HepG2 (cell line): ENCODE measurements around the gene TF. TPM values are rescaled to one million over a fixed set of nuclear protein-coding genes. Genes with fewer than 3 reads are reported as not detected.
A peak's percentile ranks its signal among the peaks of the same experiment; 100 is the strongest.

Source experiments
- ATAC-seq: fragments of 200-7000 bp; cut with Tn5 transposase; 3 replicates; pipeline ENCODE4 v1.9.1; 2020; ENCODE audit warnings: mild to moderate bottlenecking, moderate library complexity
- BruUV-seq: library from RNA; stranded (reverse); fragments of 400-500 nt; replicated peaks from 2 replicates; lab custom pipeline; 2021; lab: Mats Ljungman, UMichigan
- CTCF ChIA-PET: fragments of 300-600 bp; formaldehyde crosslinking; extraction: SDS; loops from one replicate; lab custom pipeline; 2021; ENCODE audit warnings: low total read pairs, inconsistent platforms, low intra/inter-chr PET ratio; lab: Yijun Ruan, JAX
- POLR2A ChIA-PET: fragments of 350-600 bp; sonication (Branson Sonifier 250); formaldehyde crosslinking; loops from one replicate; lab custom pipeline; 2020; ENCODE audit warnings: antibody characterized with exemption, inconsistent platforms; lab: Yijun Ruan, JAX
- DNase-seq: peaks from one replicate; pipeline ENCODE4 v3.0.0-alpha.2; 2015; ENCODE audit warnings: low spot score
- FAIRE-seq: peaks from 3 replicates; lab custom pipeline; 2011; peaks lifted over from hg19 to GRCh38; lab: Jason Lieb, UNC
- H2AFZ ChIP-seq: one replicate; pipeline ENCODE4 v1.6.1; 2011; ENCODE audit warnings: low read length, inconsistent platforms
- H3K27ac ChIP-seq: fragments of 300-600 bp; 3 replicates; pipeline ENCODE4 v1.8.0; 2011; ENCODE audit warnings: mixed run types, mild to moderate bottlenecking, mixed read lengths, low read length, inconsistent platforms; ENCODE audit not compliant: insufficient read depth; ENCODE audit errors: extremely low read length
- H3K27me3 ChIP-seq, 2 experiments: fragments of 200-600 bp in 1 of 2; 2 replicates in 1 of 2; 3 replicates in 1 of 2; pipeline versions ENCODE4 v1.6.0 to v1.8.0; 2011; ENCODE audit warnings: low read length in 2 of 2, mild to moderate bottlenecking in 2 of 2, moderate library complexity in 2 of 2, inconsistent platforms in 1 of 2; ENCODE audit not compliant: insufficient read depth in 2 of 2, control insufficient read depth in 1 of 2
- H3K36me3 ChIP-seq, 2 experiments: fragments of 200-600 bp in 1 of 2; replicated peaks in 1 of 2; 2 replicates in 1 of 2; 3 replicates in 1 of 2; pipeline versions ENCODE4 v1.5.1 to v1.8.0; 2011; ENCODE audit warnings: low read length in 2 of 2, inconsistent platforms in 1 of 2; ENCODE audit not compliant: insufficient read depth in 2 of 2, control insufficient read depth in 1 of 2
- H3K4me1 ChIP-seq: 2 replicates; pipeline ENCODE4 v1.5.1; 2012; ENCODE audit warnings: low read length, inconsistent platforms; ENCODE audit not compliant: insufficient read depth
- H3K4me2 ChIP-seq: 2 replicates; pipeline ENCODE4 v1.6.0; 2011; ENCODE audit warnings: low read depth, low read length, inconsistent platforms
- H3K4me3 ChIP-seq, 3 experiments: fragments of 200-600 bp in 1 of 3; sonication (generic), shearing (Covaris generic) in 1 of 3; replicated peaks in 1 of 3; 2 replicates each; pipeline ENCODE4 v1.5.1; 2011 to 2016; ENCODE audit warnings: low read length in 3 of 3, inconsistent platforms in 2 of 3, low read depth in 2 of 3, mild to moderate bottlenecking in 2 of 3, control low read depth in 1 of 3, mixed read lengths in 1 of 3; ENCODE audit not compliant: insufficient read depth in 1 of 3
- H3K79me2 ChIP-seq: one replicate; pipeline ENCODE4 v1.6.1; 2011; ENCODE audit warnings: low read length, inconsistent platforms; ENCODE audit not compliant: insufficient read depth
- H3K9ac ChIP-seq: 2 replicates; pipeline ENCODE4 v1.6.0; 2011; ENCODE audit warnings: mild to moderate bottlenecking, low read depth, low read length, inconsistent platforms; ENCODE audit not compliant: insufficient read depth
- H3K9me3 ChIP-seq: 2 replicates; pipeline ENCODE4 v1.5.1; 2012; ENCODE audit warnings: mild to moderate bottlenecking, low read length
- H4K20me1 ChIP-seq: 2 replicates; pipeline ENCODE4 v1.6.0; 2011; ENCODE audit warnings: inconsistent platforms, mild to moderate bottlenecking, low read length, moderate library complexity; ENCODE audit not compliant: insufficient read depth
- ATF7 ChIP-seq, 2 experiments: fragments of 450-650 bp in 1 of 2; sonication (generic) in 1 of 2; formaldehyde crosslinking in 1 of 2; IDR thresholded peaks; 2 replicates each; pipeline versions ENCODE4 v1.4.0 to v1.6.1; 2016 to 2020; ENCODE audit warnings: antibody characterized with exemption in 1 of 2, mild to moderate bottlenecking in 1 of 2, missing genetic modification reagents in 1 of 2
- ATF7-NPFF ChIP-seq: sonication (generic); formaldehyde crosslinking; IDR thresholded peaks from 2 replicates; pipeline ENCODE4 v1.8.1; 2023; ENCODE audit warnings: mild to moderate bottlenecking, low read depth, missing genetic modification reagents, moderate library complexity
- ELF1 ChIP-seq: sonication (generic); formaldehyde crosslinking; IDR thresholded peaks from 2 replicates; pipeline ENCODE4 v1.4.0; 2020; ENCODE audit warnings: missing genetic modification reagents
- IKZF4 ChIP-seq: sonication (generic); formaldehyde crosslinking; IDR thresholded peaks from 2 replicates; pipeline ENCODE4 v1.5.1; 2020; ENCODE audit warnings: borderline replicate concordance, mild to moderate bottlenecking, low read depth, missing genetic modification reagents; ENCODE audit errors: not compliant biosample characterization
- KAT8 ChIP-seq: IDR thresholded peaks from 2 replicates; pipeline ENCODE4 v1.6.1; 2016; ENCODE audit warnings: missing genetic modification reagents, missing compliant biosample characterization
- KLF9 ChIP-seq: IDR thresholded peaks from 2 replicates; pipeline ENCODE4 v1.6.1; 2016; ENCODE audit warnings: low read depth
- MAX ChIP-seq: IDR thresholded peaks from 2 replicates; pipeline ENCODE4 v1.6.1; 2012; ENCODE audit warnings: inconsistent platforms
- MYNN ChIP-seq: sonication (generic); formaldehyde crosslinking; IDR thresholded peaks from 2 replicates; pipeline ENCODE4 v1.4.0; 2020; ENCODE audit warnings: mild to moderate bottlenecking, low read depth, missing genetic modification reagents
- RNF2 ChIP-seq: fragments of 450-650 bp; conservative IDR thresholded peaks from 2 replicates; pipeline ENCODE4 v1.6.1; 2016; ENCODE audit warnings: low read depth
- SNAPC2 ChIP-seq: sonication (generic); formaldehyde crosslinking; IDR thresholded peaks from 2 replicates; pipeline ENCODE4 v1.8.1; 2022; ENCODE audit warnings: mild to moderate bottlenecking, missing genetic modification reagents
- SP140L ChIP-seq: sonication (generic); formaldehyde crosslinking; IDR thresholded peaks from 2 replicates; pipeline ENCODE4 v1.4.0; 2020; ENCODE audit warnings: missing genetic modification reagents, borderline replicate concordance
- TBL1XR1 ChIP-seq: fragments of 150-350 bp; IDR thresholded peaks from 2 replicates; pipeline ENCODE4 v1.6.1; 2014; ENCODE audit warnings: borderline replicate concordance, low read length; ENCODE audit not compliant: partially characterized antibody
- ZBTB25 ChIP-seq: IDR thresholded peaks from 2 replicates; pipeline ENCODE4 v1.6.1; 2018; ENCODE audit warnings: missing genetic modification reagents
- ZFP36L1 ChIP-seq: sonication (generic); formaldehyde crosslinking; IDR thresholded peaks from 2 replicates; pipeline ENCODE4 v1.8.0; 2022; ENCODE audit warnings: mild to moderate bottlenecking, missing genetic modification reagents, moderate library complexity
- ZFP82 ChIP-seq: sonication (generic); formaldehyde crosslinking; IDR thresholded peaks from 2 replicates; pipeline ENCODE4 v1.5.1; 2020; ENCODE audit warnings: mild to moderate bottlenecking, missing genetic modification reagents, borderline replicate concordance
- ZNF556 ChIP-seq: sonication (generic); formaldehyde crosslinking; IDR thresholded peaks from 2 replicates; pipeline ENCODE4 v1.4.0; 2020; ENCODE audit warnings: mild to moderate bottlenecking, missing genetic modification reagents, borderline replicate concordance
- ZNF580 ChIP-seq: IDR thresholded peaks from 2 replicates; pipeline ENCODE4 v1.6.1; 2016; ENCODE audit warnings: low read depth, borderline replicate concordance
- ZNF614 ChIP-seq: IDR thresholded peaks from 2 replicates; pipeline ENCODE4 v1.6.1; 2018; ENCODE audit warnings: missing biosample characterization, missing genetic modification reagents, inconsistent platforms, borderline replicate concordance
- ZNF784 ChIP-seq: sonication (generic); formaldehyde crosslinking; IDR thresholded peaks from 2 replicates; pipeline ENCODE4 v1.5.1; 2020; ENCODE audit warnings: missing genetic modification reagents, mild to moderate bottlenecking, borderline replicate concordance
- ZNF850 ChIP-seq: sonication (generic); formaldehyde crosslinking; conservative IDR thresholded peaks from 2 replicates; pipeline ENCODE4 v1.9.0; 2021; ENCODE audit warnings: mild to moderate bottlenecking, missing genetic modification reagents
- WGBS: methylation state at CpG from one replicate; pipeline ENCODE4 v1.1.6; 2017; ENCODE audit warnings: low lambda C conversion rate; 5-methylcytosine and 5-hydroxymethylcytosine counted together
- in situ Hi-C: cut with HindIII; loops from 2 replicates; pipeline ENCODE4 v1.10.0; 2017; ENCODE audit warnings: low pct_unique_long_range_greater_than_20kb; ENCODE audit not compliant: extremely low pct_ligation_motif_present
- intact Hi-C: fragments of 100-400 bp; cut with micrococcal nuclease; formaldehyde crosslinking; loops from one replicate; pipeline ENCODE4 v1.10.0; 2022; ENCODE audit not compliant: unreplicated experiment
- polyA plus RNA-seq, 8 experiments: library from polyadenylated mRNA; depleted of rRNA in 3 of 8; stranded (reverse) in 7 of 8; unstranded in 1 of 8; fragments of >200 nt; fragmentation: Illumina TruSeq in 4 of 8; extraction: Trizol in 4 of 8; gene quantifications; 2 replicates each; pipeline versions ENCODE4 v1.2.1 to v1.2.3, GENCODE V29; 2011 to 2016; ENCODE audit warnings: low read depth in 4 of 8, missing spikeins in 1 of 8, mixed read lengths in 1 of 8; ENCODE audit not compliant: insufficient read depth in 1 of 8
- total RNA-seq, 5 experiments: library from RNA; depleted of rRNA; stranded (reverse); fragments of >200 nt; fragmentation: Illumina TruSeq; extraction: Trizol; gene quantifications; 2 replicates each; pipeline ENCODE4 v1.2.3, GENCODE V29; 2016; ENCODE audit warnings: low read depth in 1 of 5

TF gene
- total and polyA plus RNA-seq, 2 of the 13 experiments (the other 11 are each of a cell fraction or from before 2014, with no cell fraction given): 10,074 to 11,821 TPM

- FAIRE-seq (peak; percentile 86), DNase-seq (peak; percentile 97), ATAC-seq (peak; percentile 78)
- in situ Hi-C loops (no loop called here), intact Hi-C loops (loop anchor here (1.0 to 2.0 kb wide), 4 partner anchors 9 to 72 kb away; no protein-coding TSS in a partner anchor)
- ChIA-PET CTCF (interaction anchor here (0.9 to 1.5 kb wide), 2 partner anchors 79 to 81 kb away, joined by 3 to 6 read pairs; partner anchors contain the start of gene TOPBP1), POLR2A (interaction anchor here (0.6 to 7.5 kb wide), 14 partner anchors 10 to 79 kb away, joined by 3 to 271 read pairs (median 7); no protein-coding TSS in a partner anchor)
- no peaks in the 10 kb centered on the region for H3K9me3 ChIP-seq
- peak overlapping the region; percentile 29 to 65 (median 48); a peak in 5 of 6 replicates for H3K4me3 ChIP-seq
- H2AFZ ChIP-seq: no peak overlapping the region
- peaks cover 9% of the 10 kb centered on the region for H4K20me1 ChIP-seq
- 2% methylated on average over 9 of the region's 9 CpGs for WGBS
- peaks cover 55% of the 10 kb centered on the region for H3K4me1 ChIP-seq
- H3K9ac ChIP-seq: peak overlapping the region; percentile 63
- peak overlapping the region; percentile 80 for H3K4me2 ChIP-seq
- 0 out of 5 replicates have a peak, but pooled peaks cover 0 to 5% of the 10 kb centered on the region in 2 experiments for H3K36me3 ChIP-seq
- H3K79me2 ChIP-seq: peaks cover 32% of the 10 kb centered on the region
- BruUV-seq: no TSS peak
- peaks cover 0 to 3% of the 10 kb centered on the region in 2 experiments; a peak in 1 of 5 replicates for H3K27me3 ChIP-seq
- peak overlapping the region; percentile 90 for H3K27ac ChIP-seq
- TF ChIP-seq TBL1XR1 (peak; percentile 92), ZNF580 (CRISPR knock-in tag) (peak; percentile 66; the same call in 1 of the 2 replicates), SNAPC2 (CRISPR knock-in tag) (peak; percentile 72; the same call in 1 of the 2 replicates), KAT8 (CRISPR knock-in tag) (peak; percentile 76), RNF2 (no peak), ELF1 (CRISPR knock-in tag) (peak; percentile 57; the same call in 1 of the 2 replicates), IKZF4 (CRISPR knock-in tag) (no peak), ZNF556 (CRISPR knock-in tag) (peak; percentile 83; the same call in 1 of the 2 replicates), ZNF784 (CRISPR knock-in tag) (peak; percentile 84; the same call in 1 of the 2 replicates), ZNF850 (CRISPR knock-in tag) (no peak), ZFP82 (CRISPR knock-in tag) (no peak), ZBTB25 (CRISPR knock-in tag) (peak; percentile 61; the same call in 1 of the 2 replicates), MAX (peak; percentile 70), ZNF614 (CRISPR knock-in tag) (peak; percentile 83), ATF7-NPFF (CRISPR knock-in tag) (peak; percentile 81; the same call in 1 of the 2 replicates), ZFP36L1 (CRISPR knock-in tag) (peak; percentile 59; the same call in 1 of the 2 replicates), ATF7 (IDR thresholded peaks at IDR 0.05) (no peak), ATF7 (CRISPR knock-in tag; IDR thresholded peaks at IDR 0.05) (peak; percentile 74; the same call in 1 of the 2 replicates), MYNN (no peak), KLF9 (CRISPR knock-in tag) (0 out of 2 replicates have a peak, but pooled peaks have one; percentile 30), SP140L (CRISPR knock-in tag) (peak; percentile 28; the same call in 1 of the 2 replicates)
Observed at GRCh38 chr3:133742351-133743091, 3.7 kb upstream of the TF start.
